Stimulated activated CD4-positive, alpha-beta T cell treated with anti-CD3 and anti-CD28 coated beads, Interleukin-1b, Interleukin-23, amount 100 ng/mL, for 48 hours (primary cell): Measurements from ENCODE around the gene COL21A1.

Source experiments
- DNase-seq: peaks from one replicate; pipeline ENCODE4 v3.0.0-alpha.2; 2020

Gene COL21A1

DNA sequence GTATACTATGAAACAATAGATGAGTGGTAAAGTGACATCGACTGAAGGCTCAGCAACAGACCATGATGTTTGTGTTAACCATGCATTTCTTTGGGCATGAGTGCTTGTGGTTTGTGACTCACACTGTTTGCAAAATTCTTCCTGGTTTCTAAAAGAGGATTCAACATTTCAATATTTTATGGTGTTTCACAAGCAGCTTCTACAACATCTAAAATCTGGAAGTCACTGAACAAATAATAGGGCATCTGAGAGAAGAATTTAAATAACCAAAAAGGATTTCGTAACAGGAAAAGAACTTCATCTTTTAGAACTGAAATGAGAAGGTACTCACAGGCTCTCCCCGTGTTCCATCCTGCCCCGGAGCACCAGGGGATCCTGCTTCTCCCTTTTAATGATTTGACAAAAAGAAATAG lies 146.2 kb downstream of the COL21A1 start:
- no peak for DNase-seq

- DNase-seq = no peak
Measured at GRCh38 chr6:56096946-56097621, 150.3 kb downstream of the COL21A1 start.

DNA sequence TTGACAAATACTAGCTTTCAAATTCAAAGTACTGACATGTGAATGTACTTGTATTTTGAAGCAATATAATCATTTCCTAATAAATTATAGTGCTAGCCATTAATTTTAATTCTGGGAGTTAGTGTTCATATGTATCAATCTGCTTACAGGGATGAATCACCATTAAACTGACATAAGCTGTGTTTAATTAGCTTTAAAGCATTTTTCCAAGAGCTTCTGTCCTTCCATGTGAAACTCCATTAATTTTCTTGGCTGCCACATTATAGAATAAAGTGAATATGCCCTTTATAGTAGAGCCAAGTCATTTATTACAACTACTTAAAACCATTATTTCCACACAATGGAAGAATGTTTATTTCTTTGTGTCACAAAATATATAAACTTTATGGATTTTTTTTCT lies 150.8 kb downstream of the COL21A1 start:
- DNase-seq = no peak

- DNase-seq = no peak
Measured at GRCh38 chr6:56093776-56094175, 153.6 kb downstream of the COL21A1 start.

DNA sequence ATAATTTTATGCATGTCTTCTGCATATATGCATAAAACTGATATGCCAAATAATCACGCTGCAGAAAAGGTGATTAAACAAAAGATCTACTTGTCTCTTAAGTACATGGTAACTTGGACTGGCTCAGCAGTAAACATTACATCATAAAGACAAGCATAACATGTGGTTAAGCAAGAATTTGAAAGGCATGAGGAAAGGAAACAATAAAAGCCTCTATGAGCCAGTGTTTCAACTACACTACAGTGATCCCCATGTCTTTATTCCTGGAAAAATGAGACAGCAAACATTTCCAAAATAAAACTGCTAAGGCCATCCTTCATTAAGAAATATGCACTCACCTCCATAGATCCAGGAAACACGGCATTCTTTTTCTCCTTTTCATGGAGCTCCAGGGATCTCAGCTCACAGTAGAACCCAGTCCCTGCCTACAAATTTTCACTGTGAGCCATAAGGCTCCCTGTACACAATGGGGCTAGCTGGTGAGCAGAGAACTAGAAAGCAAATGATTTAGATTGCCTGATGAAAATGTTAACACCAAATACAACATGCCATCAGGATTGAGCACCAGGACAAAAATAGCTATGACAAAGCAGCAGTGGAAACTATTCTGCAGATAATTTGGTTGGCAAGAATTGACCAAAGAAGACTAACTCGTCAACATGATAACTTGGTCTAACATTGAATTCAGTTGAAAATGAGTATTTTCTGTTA lies 156.1 kb downstream of the COL21A1 start:
- DNase-seq = no peak

GRCh38 chr6:56088641-56089040 lies 158.7 kb downstream of the COL21A1 start:
- no peak for DNase-seq

DNA sequence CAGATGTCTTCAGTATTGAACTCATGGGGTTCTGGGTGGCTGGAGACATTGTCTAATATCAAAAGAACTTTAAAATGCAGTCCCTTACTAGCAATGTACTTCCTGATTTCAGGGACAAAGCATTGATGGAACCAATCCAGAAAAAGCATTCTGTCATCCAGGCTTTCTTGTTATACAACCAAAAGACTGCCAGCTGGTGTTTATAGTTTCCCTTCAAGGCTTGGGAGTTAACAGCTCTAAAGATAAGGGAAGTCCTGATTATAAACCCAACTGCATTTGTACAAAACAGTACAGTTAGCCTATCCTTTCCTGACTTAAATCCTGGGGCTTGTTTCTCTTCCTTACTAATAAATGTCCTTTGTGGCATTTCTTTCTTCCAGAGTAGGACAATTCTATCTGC lies 160.0 kb downstream of the COL21A1 start:
- no peak for DNase-seq

DNA sequence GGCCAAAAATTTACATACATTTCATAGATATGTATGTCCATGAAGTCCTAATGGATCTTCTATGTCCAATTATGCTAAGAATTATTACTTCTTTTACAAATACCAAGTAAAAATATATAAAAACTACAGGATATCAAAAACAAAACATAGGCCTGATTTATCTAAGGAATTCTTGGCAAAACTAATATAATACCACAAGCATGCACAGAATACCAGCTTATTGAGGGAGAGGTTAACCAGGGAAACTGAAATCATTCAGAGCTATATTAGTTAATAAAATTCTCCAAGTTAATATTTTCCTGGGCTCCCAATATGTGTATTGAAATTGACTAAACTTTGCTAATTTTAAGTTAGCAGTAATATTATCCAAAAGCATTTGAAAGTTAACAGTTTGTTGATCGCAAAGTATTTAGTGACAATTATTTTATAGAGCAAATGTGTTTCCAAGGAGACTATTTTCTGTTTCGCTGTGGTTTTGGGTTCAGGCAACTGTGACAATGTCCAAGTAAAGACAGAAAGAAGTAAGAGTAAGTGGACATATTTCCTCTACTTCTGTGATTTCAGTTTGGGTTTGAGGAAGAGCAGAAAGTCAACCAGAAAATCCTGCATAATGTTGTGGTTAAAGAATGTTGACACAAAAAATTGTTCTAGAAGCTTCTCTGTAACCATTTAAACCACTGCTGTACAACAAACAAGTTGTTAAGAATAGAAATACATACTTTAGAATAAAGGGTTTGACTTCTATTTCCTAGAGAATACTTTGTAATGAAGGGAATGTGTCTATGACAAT lies 167.4 kb downstream of the COL21A1 start:
- no peak for DNase-seq

- DNase-seq = no peak
Measured at GRCh38 chr6:56076033-56076432, 171.3 kb downstream of the COL21A1 start.

DNA sequence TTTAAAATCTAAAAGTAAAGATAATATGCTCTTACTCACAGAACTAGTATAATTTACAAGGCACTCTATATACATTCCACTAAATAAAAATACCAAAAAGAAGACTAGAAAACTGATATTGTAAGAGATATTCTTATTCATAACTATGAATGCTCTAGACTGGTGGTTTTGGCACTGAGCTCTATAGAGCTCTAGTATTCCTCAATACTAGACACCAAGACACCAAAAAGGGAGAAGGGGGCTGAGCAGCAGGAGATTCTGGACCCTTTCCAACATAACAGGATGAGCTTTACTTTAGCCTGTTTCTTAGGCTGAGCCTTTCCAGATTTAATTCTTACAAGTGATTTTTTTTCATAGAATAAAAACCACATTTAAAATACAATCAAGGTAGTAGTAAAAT lies 173.6 kb downstream of the COL21A1 start:
- DNase-seq = no peak

- no peak for DNase-seq
Measured at GRCh38 chr6:56073315-56073714, 174.1 kb downstream of the COL21A1 start.

DNA sequence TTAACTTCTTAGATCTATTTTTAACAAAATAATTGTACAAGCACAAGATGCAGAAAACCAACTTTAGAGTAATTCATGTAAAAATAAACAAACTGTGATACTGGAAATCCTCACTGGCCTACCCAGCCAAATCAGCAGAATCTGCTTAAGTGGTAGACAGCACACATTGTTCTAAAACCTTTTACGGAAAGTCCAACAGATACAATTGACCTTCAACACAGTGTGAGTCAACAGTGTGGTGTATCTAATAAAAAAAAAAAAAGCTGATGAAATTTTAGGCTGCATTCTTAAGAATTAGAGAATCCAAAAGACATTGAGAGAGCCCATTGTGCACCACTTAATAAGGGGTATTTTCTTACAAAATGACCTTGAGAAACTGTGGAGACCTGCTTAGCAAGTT lies 174.5 kb downstream of the COL21A1 start:
- no peak for DNase-seq

GRCh38 chr6:56065408-56065807 lies 182.0 kb downstream of the COL21A1 start:
- no peak for DNase-seq

DNA sequence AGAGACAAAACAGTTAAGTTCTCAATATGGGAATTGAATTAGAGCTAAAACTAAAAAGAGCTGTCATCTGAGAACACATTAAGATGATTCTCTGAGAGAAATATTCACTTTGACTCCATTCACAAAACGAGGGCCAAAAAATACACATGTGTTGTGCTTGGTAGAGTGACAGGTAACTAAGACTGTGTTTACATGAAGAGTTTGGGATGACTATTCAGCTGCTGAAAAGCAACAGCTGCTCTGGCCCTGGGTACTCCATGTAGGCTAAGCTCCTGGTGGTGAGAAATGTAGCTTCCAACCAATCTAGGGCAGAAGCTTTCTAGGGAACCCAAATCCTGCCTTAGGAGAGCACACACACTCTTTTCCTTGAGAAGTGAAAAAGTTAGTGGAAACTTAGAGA lies 184.5 kb downstream of the COL21A1 start:
- no peak for DNase-seq

DNA sequence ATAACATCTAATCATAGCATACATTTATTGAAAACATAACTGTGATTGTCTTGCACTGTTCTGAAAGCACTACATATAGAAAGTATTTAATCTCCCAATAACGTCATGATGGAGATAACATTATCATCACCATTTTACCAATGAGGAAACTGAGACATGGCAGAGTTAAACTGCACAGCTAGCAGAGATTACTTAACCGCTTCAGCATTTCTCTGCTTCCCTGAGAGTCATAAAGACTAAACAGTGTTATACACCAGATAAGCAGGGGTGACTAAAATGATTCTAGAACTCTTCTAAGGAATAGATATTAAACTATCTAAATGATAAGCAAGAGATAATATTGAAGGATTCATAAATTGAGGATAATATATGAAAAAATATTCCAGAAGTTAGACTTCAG lies 188.7 kb downstream of the COL21A1 start:
- no peak for DNase-seq

DNA sequence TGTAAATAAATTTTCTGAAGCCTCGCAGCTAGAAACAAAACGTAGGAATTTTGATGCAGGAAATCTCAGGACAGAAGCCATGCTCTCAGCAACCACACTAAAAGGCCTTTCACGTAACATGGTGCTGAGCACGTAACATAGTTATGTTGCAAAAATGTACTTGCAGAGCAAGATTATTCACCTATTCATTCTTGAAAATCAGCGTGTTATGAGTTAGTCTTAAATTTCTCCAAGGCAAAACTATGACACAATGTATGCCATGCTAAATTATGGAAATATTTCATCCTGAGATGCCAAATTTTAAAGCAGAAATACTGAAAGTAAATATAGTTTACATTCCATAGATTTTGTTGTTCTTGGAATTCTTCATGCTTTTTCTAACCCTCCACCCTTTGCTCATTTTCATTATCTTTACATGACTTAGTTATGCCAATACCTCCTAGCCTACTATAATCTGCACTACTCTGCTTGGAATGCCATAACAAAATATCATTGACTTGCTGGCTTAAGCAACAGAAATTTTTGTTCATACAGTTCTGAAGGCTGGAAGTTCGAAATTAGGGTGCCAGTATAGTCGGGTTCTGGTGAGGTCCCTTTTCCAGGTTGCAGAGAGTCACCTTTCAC lies 192.2 kb downstream of the COL21A1 start:
- no peak for DNase-seq

GRCh38 chr6:56051202-56051598 lies 196.2 kb downstream of the COL21A1 start:
- DNase-seq = no peak

- no peak for DNase-seq
Measured at GRCh38 chr6:56050530-56051201, 196.7 kb downstream of the COL21A1 start.

DNA sequence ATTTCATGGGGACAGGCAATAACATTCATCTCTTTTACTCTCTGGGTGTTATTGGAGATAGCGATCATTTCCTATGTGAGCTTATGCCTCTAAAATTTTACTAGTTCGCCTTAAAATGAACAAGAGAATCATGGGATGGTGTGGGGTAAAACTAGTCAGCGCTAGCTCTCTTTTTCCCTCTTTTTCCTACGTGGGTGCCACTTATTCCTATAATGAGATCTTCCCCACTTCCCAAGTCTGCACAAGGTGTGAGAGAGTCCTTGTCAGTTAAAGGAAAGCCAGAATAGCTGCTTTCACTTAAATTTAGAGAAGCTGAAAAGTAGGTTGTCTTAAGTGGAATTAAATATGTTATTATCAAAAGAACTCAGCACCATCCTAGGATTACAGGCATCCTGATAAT lies 198.8 kb downstream of the COL21A1 start:
- DNase-seq = no peak

DNA sequence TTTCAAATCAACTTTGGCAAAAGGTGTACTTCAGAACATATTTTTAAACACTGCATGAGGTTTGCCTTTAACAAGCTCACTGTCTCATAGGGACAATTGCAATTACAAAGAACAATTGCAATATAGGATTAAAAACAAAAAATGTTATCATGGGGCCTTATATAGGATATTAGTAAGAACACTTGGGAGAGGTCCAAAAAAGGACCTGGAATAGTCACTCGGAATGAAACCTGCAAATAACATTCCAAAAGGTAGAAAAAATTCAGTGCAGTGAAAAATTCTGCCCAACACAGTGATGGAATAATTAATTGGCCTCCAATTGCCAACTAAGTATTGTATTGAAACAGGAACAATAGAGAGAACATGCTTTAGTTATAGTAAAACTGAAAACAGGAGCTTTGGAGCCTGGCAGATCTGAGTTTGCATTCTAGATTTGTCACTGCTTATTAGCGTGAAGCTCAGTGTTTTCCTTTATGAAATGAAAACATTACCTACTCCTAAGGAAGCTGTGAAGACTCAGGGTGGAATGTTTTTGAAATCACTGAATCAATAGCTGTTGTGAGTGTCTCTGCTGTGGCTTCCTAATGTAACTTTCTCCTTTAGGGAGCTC lies 199.3 kb downstream of the COL21A1 start:
- no peak for DNase-seq

DNA sequence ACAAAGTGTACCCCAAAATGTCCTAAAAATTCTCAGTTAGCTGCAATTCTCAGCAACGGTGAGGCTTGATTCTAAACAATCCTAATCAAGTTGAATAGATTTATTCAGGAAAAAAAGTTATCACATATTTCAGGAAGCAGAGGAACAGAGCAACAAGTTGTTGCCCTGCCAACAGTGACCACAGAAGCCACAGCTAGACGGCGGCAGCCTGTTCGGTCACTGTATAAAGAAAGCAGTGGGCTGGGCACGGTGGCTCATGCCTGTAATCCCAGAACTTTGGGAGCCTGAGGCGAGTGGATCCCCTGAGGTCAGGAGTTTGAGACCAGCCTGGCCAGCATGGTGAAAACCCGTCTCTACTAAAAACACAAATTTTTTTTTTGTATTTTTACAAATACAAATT lies 200.8 kb downstream of the COL21A1 start:
- DNase-seq = no peak

GRCh38 chr6:56043761-56044160 lies 203.6 kb downstream of the COL21A1 start:
- no peak for DNase-seq

- no peak for DNase-seq
Measured at GRCh38 chr6:56043076-56043475, 204.3 kb downstream of the COL21A1 start.
